DMS 273 treated with DMSO at 0.1 percent for 48 hours (cell line): ENCODE results near the gene ATP8B4.
"Not testable (repeated sequence)": the region's sequence is repeated elsewhere in the genome, so short reads cannot be mapped to it uniquely, and the experiment has no call there.

ENCODE experiments used
- DNase-seq: peaks from one replicate; lab custom pipeline; 2025; lab: John Stamatoyannopoulos, UW

Gene ATP8B4

GRCh38 chr15:50109076-50109987, 9.7 kb downstream of the ATP8B4 start:
- DNase-seq, result no peak

GRCh38 chr15:50108461-50108860, 10.6 kb downstream of the ATP8B4 start:
- DNase-seq, result no peak

- no peak for DNase-seq
Measured at GRCh38 chr15:50107591-50108408, 11.2 kb downstream of the ATP8B4 start.

- DNase-seq, result no peak
Measured at GRCh38 chr15:50107157-50107556, 11.9 kb downstream of the ATP8B4 start.

- DNase-seq, result no peak
Measured at GRCh38 chr15:50106457-50106856, 12.6 kb downstream of the ATP8B4 start.

- DNase-seq, result no peak
Measured at GRCh38 chr15:50100486-50100885, 18.5 kb downstream of the ATP8B4 start.

GRCh38 chr15:50098545-50098944, 20.5 kb downstream of the ATP8B4 start:
- no peak for DNase-seq

- no peak for DNase-seq
Measured at GRCh38 chr15:50095938-50096821, 22.9 kb downstream of the ATP8B4 start.

GRCh38 chr15:50089386-50089785, 29.6 kb downstream of the ATP8B4 start:
- DNase-seq, result not testable (repeated sequence)

- DNase-seq, result no peak
Measured at GRCh38 chr15:50084932-50085331, 34.1 kb downstream of the ATP8B4 start.

GRCh38 chr15:50083424-50084025, 35.5 kb downstream of the ATP8B4 start:
- DNase-seq, result no peak

GRCh38 chr15:50082066-50082465, 37.0 kb downstream of the ATP8B4 start:
- DNase-seq, result no peak

- no peak for DNase-seq
Measured at GRCh38 chr15:50077651-50078050, 41.4 kb downstream of the ATP8B4 start.

GRCh38 chr15:50077176-50077575, 41.9 kb downstream of the ATP8B4 start:
- DNase-seq, result no peak

- no peak for DNase-seq
Measured at GRCh38 chr15:50075319-50075718, 43.7 kb downstream of the ATP8B4 start.

GRCh38 chr15:50071551-50072258, 47.3 kb downstream of the ATP8B4 start:
- DNase-seq, result no peak

GRCh38 chr15:50068016-50068415, 51.0 kb downstream of the ATP8B4 start:
- no peak for DNase-seq

GRCh38 chr15:50067254-50067653, 51.8 kb downstream of the ATP8B4 start:
- no peak for DNase-seq

- DNase-seq, result no peak
Measured at GRCh38 chr15:50066666-50067065, 52.4 kb downstream of the ATP8B4 start.

GRCh38 chr15:50066202-50066601, 52.8 kb downstream of the ATP8B4 start:
- DNase-seq, result no peak

GRCh38 chr15:50065279-50065678, 53.8 kb downstream of the ATP8B4 start:
- no peak for DNase-seq
